RWPE2 (cell line): ENCODE results near the gene DHX15.

Experiments
- ATAC-seq: fragments of 200-7000 bp; cut with Tn5 transposase; 3 replicates; pipeline ENCODE4 v1.9.1; 2021; ENCODE audit warnings: low read depth
- DNase-seq: peaks from one replicate; pipeline ENCODE4 v3.0.0-alpha.2; 2020; ENCODE audit warnings: low spot score
- H3K27ac ChIP-seq: fragments of 450-650 bp; 2 replicates; pipeline ENCODE4 v1.5.1; 2017; ENCODE audit warnings: mild to moderate bottlenecking; ENCODE audit not compliant: poor library complexity, severe bottlenecking
- H3K27me3 ChIP-seq: fragments of 250-450 bp; sonication (Bioruptor Pico); 2 replicates; pipeline ENCODE4 v1.5.1; 2021; ENCODE audit warnings: mild to moderate bottlenecking, moderate library complexity; ENCODE audit not compliant: insufficient read depth, poor library complexity, severe bottlenecking
- H3K36me3 ChIP-seq: fragments of 250-450 bp; sonication (Bioruptor Pico); 2 replicates; pipeline ENCODE4 v1.5.1; 2020; ENCODE audit warnings: low read depth, mild to moderate bottlenecking, moderate library complexity
- H3K4me1 ChIP-seq: fragments of 250-450 bp; sonication (Bioruptor Pico); 2 replicates; pipeline ENCODE4 v1.5.1; 2021; ENCODE audit warnings: mild to moderate bottlenecking, moderate library complexity; ENCODE audit not compliant: insufficient read depth, poor library complexity, severe bottlenecking
- H3K4me3 ChIP-seq: fragments of 250-450 bp; sonication (Bioruptor Pico); 2 replicates; pipeline ENCODE4 v1.5.1; 2021; ENCODE audit warnings: mild to moderate bottlenecking, moderate library complexity; ENCODE audit not compliant: severe bottlenecking
- H3K9me3 ChIP-seq: fragments of 250-450 bp; sonication (Bioruptor Pico); 2 replicates; pipeline ENCODE4 v1.5.1; 2021; ENCODE audit warnings: mild to moderate bottlenecking, moderate library complexity; ENCODE audit not compliant: severe bottlenecking
- TF ChIP-seq, protein P1 (sequence below): fragments of 450-650 bp; IDR thresholded peaks from one replicate; pipeline ENCODE4 v1.5.1; 2017; ENCODE audit warnings: mild to moderate bottlenecking, moderate library complexity; ENCODE audit not compliant: poor library complexity, severe bottlenecking

Gene DHX15

DNA sequence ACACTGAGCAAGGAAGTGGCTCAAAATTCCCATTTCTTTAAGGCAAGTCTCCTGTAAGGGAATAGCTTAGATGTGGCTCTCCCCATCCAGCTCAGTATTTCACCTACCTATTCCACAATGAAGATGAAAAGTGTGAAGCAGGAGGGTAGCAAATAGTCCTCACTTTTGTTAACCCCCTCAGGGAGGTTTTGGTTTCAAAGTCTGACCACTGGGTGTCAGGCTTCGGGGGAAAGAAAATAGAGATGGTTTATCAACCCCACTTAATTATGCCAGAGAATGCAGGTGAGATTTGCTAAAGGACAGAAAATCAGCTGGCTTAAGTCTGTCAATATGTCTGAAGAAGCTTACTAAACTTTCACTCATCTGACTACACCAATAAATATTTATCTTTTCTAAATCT lies 69.5 kb downstream of the DHX15 start:
- no peak overlapping the region for H3K4me3 ChIP-seq
- no peak overlapping the region for H3K27ac ChIP-seq
- no peaks in the 10 kb centered on the region for H3K27me3 ChIP-seq
- no peaks in the 10 kb centered on the region for H3K9me3 ChIP-seq
- ATAC-seq (peak; percentile 7; the same call in 1 of the 3 replicates), DNase-seq (no peak)
- TF ChIP-seq, protein P1, sequence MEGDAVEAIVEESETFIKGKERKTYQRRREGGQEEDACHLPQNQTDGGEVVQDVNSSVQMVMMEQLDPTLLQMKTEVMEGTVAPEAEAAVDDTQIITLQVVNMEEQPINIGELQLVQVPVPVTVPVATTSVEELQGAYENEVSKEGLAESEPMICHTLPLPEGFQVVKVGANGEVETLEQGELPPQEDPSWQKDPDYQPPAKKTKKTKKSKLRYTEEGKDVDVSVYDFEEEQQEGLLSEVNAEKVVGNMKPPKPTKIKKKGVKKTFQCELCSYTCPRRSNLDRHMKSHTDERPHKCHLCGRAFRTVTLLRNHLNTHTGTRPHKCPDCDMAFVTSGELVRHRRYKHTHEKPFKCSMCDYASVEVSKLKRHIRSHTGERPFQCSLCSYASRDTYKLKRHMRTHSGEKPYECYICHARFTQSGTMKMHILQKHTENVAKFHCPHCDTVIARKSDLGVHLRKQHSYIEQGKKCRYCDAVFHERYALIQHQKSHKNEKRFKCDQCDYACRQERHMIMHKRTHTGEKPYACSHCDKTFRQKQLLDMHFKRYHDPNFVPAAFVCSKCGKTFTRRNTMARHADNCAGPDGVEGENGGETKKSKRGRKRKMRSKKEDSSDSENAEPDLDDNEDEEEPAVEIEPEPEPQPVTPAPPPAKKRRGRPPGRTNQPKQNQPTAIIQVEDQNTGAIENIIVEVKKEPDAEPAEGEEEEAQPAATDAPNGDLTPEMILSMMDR, result peak; percentile 33
- peaks cover 29% of the 10 kb centered on the region for H3K36me3 ChIP-seq
- no peaks in the 10 kb centered on the region for H3K4me1 ChIP-seq

DNA sequence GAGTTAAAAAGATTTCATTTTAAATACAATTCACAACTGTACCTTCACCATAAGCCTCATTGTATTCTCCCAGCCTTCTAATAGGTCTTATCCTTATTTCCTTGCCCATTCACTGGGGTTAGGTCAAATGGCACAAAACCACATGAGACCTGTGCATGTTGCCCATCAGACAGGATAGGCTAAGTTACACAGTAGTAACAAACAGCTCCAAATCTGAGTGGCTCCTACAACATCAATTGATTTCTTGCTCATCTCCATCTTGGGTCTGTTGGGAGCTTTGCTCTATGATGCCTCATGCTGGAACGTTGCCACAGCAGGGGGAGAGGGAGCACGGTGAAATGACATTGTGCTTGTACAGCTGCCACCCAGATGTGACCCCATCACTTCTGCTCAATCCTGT lies 70.6 kb downstream of the DHX15 start:
- no peaks in the 10 kb centered on the region for H3K27me3 ChIP-seq
- no peak overlapping the region for H3K27ac ChIP-seq
- peaks cover 18% of the 10 kb centered on the region for H3K36me3 ChIP-seq
- H3K9me3 ChIP-seq, result no peaks in the 10 kb centered on the region
- H3K4me3 ChIP-seq, result no peak overlapping the region
- DNase-seq (no peak), ATAC-seq (no peak)
- TF ChIP-seq, protein P1, result no peak
- H3K4me1 ChIP-seq, result no peaks in the 10 kb centered on the region

- H3K27ac ChIP-seq, result no peak overlapping the region
- no peak overlapping the region for H3K4me3 ChIP-seq
- no peaks in the 10 kb centered on the region for H3K27me3 ChIP-seq
- no peaks in the 10 kb centered on the region for H3K4me1 ChIP-seq
- no peaks in the 10 kb centered on the region for H3K9me3 ChIP-seq
- TF ChIP-seq, protein P1, result no peak
- DNase-seq (no peak), ATAC-seq (no peak)
- peaks cover 5% of the 10 kb centered on the region; the same call in 1 of the 2 replicates for H3K36me3 ChIP-seq
These were observed 72.8 kb downstream of the DHX15 start for GRCh38 chr4:24511371-24512063.

DNA sequence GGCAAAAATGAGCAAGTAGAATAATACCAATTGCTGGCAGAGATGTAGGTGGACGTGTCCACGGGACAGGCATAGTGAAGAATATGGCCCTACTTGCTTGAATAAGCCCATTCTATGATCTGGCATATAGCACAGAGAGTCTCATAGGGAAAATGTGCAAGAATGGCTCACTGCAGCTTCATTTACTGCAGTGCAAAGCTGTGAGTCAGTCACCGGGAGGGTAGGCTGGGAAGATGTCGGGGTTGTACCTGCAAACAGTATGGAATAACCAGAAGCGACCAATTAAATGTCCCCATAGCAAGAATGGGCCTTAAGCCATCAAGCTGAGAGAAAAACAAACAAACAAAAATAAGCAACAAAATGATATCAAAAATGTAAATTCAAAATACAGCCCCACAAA lies 74.3 kb downstream of the DHX15 start:
- H3K4me1 ChIP-seq, result no peaks in the 10 kb centered on the region

More for the DNA sequence above, 74.3 kb downstream of the DHX15 start:
- no peaks in the 10 kb centered on the region for H3K9me3 ChIP-seq
- H3K36me3 ChIP-seq, result peaks cover 5% of the 10 kb centered on the region; the same call in 1 of the 2 replicates
- H3K4me3 ChIP-seq, result no peak overlapping the region
- no peak overlapping the region for H3K27ac ChIP-seq
- ATAC-seq (no peak; the same call in 2 of the 3 replicates), DNase-seq (no peak)
- TF ChIP-seq, protein P1, result no peak
- no peaks in the 10 kb centered on the region for H3K27me3 ChIP-seq
